Naive thymus-derived CD4-positive, alpha-beta T cell (primary cell): ENCODE results near the gene APBA1. TPM values are rescaled to one million over a fixed set of nuclear protein-coding genes. Genes with fewer than 3 reads are reported as not detected.
A peak's percentile ranks its signal among the peaks of the same experiment; 100 is the strongest.

Experiments
- ATAC-seq: fragments of 150-1000 bp; cut with Tn5 transposase; 2 replicates; pipeline ENCODE4 v1.10.0; 2021; ENCODE audit warnings: mild to moderate bottlenecking, moderate library complexity
- CTCF ChIA-PET: fragments of 350-600 bp; sonication (Branson Sonifier 250); formaldehyde crosslinking; loops from one replicate; lab custom pipeline; 2021; ENCODE audit warnings: antibody characterized with exemption; lab: Charles Lee
- POLR2A ChIA-PET: fragments of 350-600 bp; sonication (Branson Sonifier 250); formaldehyde crosslinking; loops from one replicate; lab custom pipeline; 2021; ENCODE audit warnings: antibody characterized with exemption, inconsistent platforms; lab: Charles Lee
- DNase-seq, 9 donors: peaks; one replicate each; pipeline versions ENCODE4 v3.0.0 to v3.0.0-alpha.2; 2020 to 2022; ENCODE audit warnings: mixed read lengths in 1 of 9
- H3K27ac ChIP-seq: one replicate; pipeline ENCODE4 v1.7.0; 2013; ENCODE audit warnings: mild to moderate bottlenecking, low read depth, low read length, moderate library complexity
- H3K27me3 ChIP-seq, 2 donors: one replicate each; pipeline ENCODE4 v1.7.0; 2013; ENCODE audit warnings: low read length in 2 of 2, mild to moderate bottlenecking in 2 of 2, moderate library complexity in 2 of 2; ENCODE audit not compliant: control insufficient read depth in 2 of 2, insufficient read depth in 2 of 2
- H3K36me3 ChIP-seq, 3 experiments: 1 replicate in 2 of 3; 2 replicates in 1 of 3; pipeline ENCODE4 v1.7.0; 2013; ENCODE audit warnings: low read length in 3 of 3, mild to moderate bottlenecking in 3 of 3, moderate library complexity in 1 of 3; ENCODE audit not compliant: insufficient read depth in 3 of 3, control insufficient read depth in 2 of 3
- H3K4me1 ChIP-seq, 2 donors: one replicate each; pipeline ENCODE4 v1.7.0; 2013; ENCODE audit warnings: low read length in 2 of 2, mild to moderate bottlenecking in 2 of 2, moderate library complexity in 1 of 2; ENCODE audit not compliant: control insufficient read depth in 2 of 2, insufficient read depth in 2 of 2
- H3K4me3 ChIP-seq: 2 replicates; pipeline ENCODE4 v1.7.0; 2013; ENCODE audit warnings: mild to moderate bottlenecking, low read length
- H3K9me3 ChIP-seq, 3 experiments: 1 replicate in 2 of 3; 2 replicates in 1 of 3; pipeline ENCODE4 v1.7.0; 2013; ENCODE audit warnings: low read length in 3 of 3; ENCODE audit not compliant: control insufficient read depth in 2 of 3
- H3K27ac Mint-ChIP-seq, 9 donors: one replicate each; pipeline ENCODE4 v1.8.0; 2020 to 2022; ENCODE audit warnings: mixed read lengths in 9 of 9, mild to moderate bottlenecking in 8 of 9, moderate library complexity in 5 of 9, inconsistent platforms in 2 of 9
- H3K27me3 Mint-ChIP-seq, 5 donors: one replicate each; pipeline ENCODE4 v1.8.0; 2021 to 2022; ENCODE audit warnings: mixed read lengths in 5 of 5, mild to moderate bottlenecking in 1 of 5
- H3K36me3 Mint-ChIP-seq, 5 donors: one replicate each; pipeline ENCODE4 v1.8.0; 2020 to 2022; ENCODE audit warnings: mixed read lengths in 5 of 5, mild to moderate bottlenecking in 3 of 5, inconsistent platforms in 1 of 5
- H3K4me1 Mint-ChIP-seq, 7 donors: one replicate each; pipeline ENCODE4 v1.8.0; 2020 to 2022; ENCODE audit warnings: mixed read lengths in 7 of 7, mild to moderate bottlenecking in 3 of 7, inconsistent platforms in 1 of 7
- H3K4me3 Mint-ChIP-seq, 10 donors: one replicate each; pipeline ENCODE4 v1.8.0; 2020 to 2022; ENCODE audit warnings: mild to moderate bottlenecking in 10 of 10, mixed read lengths in 10 of 10, moderate library complexity in 6 of 10, inconsistent platforms in 2 of 10
- H3K9me3 Mint-ChIP-seq, 11 donors: one replicate each; pipeline ENCODE4 v1.8.0; 2020 to 2022; ENCODE audit warnings: mixed read lengths in 11 of 11, mild to moderate bottlenecking in 4 of 11, inconsistent platforms in 1 of 11, moderate library complexity in 1 of 11
- intact Hi-C, 2 donors: fragments of 100-400 bp; cut with micrococcal nuclease; formaldehyde crosslinking; loops; one replicate each; pipeline ENCODE4 v1.15.1; 2023
- polyA plus RNA-seq, 2 donors: library from polyadenylated mRNA; unstranded; fragments of 300-500 nt; fragmentation: Illumina TruSeq; gene quantifications; one replicate each; pipeline ENCODE4 v1.2.3, GENCODE V29; 2021
- total RNA-seq, 6 experiments: library from RNA in 5 of 6; stranded (reverse) in 5 of 6; gene quantifications; 1 replicate in 5 of 6; 2 replicates in 1 of 6; pipeline ENCODE4 v1.2.3 and lab custom pipeline; 2021 to 2026

Gene APBA1
- total and polyA plus RNA-seq, 7 experiments from 2014 or later, result 0.06 to 4.5 (median 1.4) TPM; not detected in 1

GRCh38 chr9:69462394-69462793 is 209.8 kb downstream of the APBA1 start:
- Mint-ChIP-seq H3K36me3 (peaks cover 0 to 17% (median 0%) of the 10 kb centered on the region in 5 donors), H3K9me3 (no peaks in the 10 kb centered on the region), H3K4me3 (no peak overlapping the region), H3K27ac (no peak overlapping the region), H3K4me1 (peaks cover 0 to 6% (median 0%) of the 10 kb centered on the region in 7 donors), H3K27me3 (no peaks in the 10 kb centered on the region)
- Histone ChIP-seq H3K4me1 (no peaks in the 10 kb centered on the region), H3K27me3 (no peaks in the 10 kb centered on the region), H3K27ac (no peak overlapping the region), H3K36me3 (no peaks in the 10 kb centered on the region), H3K9me3 (no peaks in the 10 kb centered on the region), H3K4me3 (no peak overlapping the region)
- ATAC-seq, result no peak
- no peak for DNase-seq
- ChIA-PET POLR2A (no interaction called here), CTCF (no interaction called here)
- intact Hi-C loops, result no loop called here

- ATAC-seq, result no peak
- Mint-ChIP-seq H3K4me1 (peaks cover 0 to 6% (median 0%) of the 10 kb centered on the region in 7 donors), H3K4me3 (no peak overlapping the region), H3K27ac (no peak overlapping the region), H3K27me3 (no peaks in the 10 kb centered on the region), H3K36me3 (peaks cover 0 to 10% (median 0%) of the 10 kb centered on the region in 5 donors), H3K9me3 (no peaks in the 10 kb centered on the region)
- no peaks in the 10 kb centered on the region for H3K4me1 ChIP-seq
- H3K9me3 ChIP-seq, result no peaks in the 10 kb centered on the region
- no peak for DNase-seq
- ChIA-PET CTCF (no interaction called here), POLR2A (no interaction called here)
- H3K36me3 ChIP-seq, result no peaks in the 10 kb centered on the region
- no peaks in the 10 kb centered on the region for H3K27me3 ChIP-seq
- H3K4me3 ChIP-seq, result no peak overlapping the region
- intact Hi-C loops, result no loop called here
- H3K27ac ChIP-seq, result no peak overlapping the region
Observed at GRCh38 chr9:69461103-69461887, 210.9 kb downstream of the APBA1 start.

- ATAC-seq (no peak), DNase-seq (no peak)
- no peaks in the 10 kb centered on the region for H3K4me1 ChIP-seq
- no peaks in the 10 kb centered on the region for H3K9me3 Mint-ChIP-seq
- intact Hi-C loops, result no loop called here
- H3K36me3 ChIP-seq, result no peaks in the 10 kb centered on the region
- H3K4me1 Mint-ChIP-seq, result peaks cover 0 to 4% (median 0%) of the 10 kb centered on the region in 7 donors
- no peaks in the 10 kb centered on the region for H3K9me3 ChIP-seq
- CTCF ChIA-PET, result no interaction called here
- POLR2A ChIA-PET, result no interaction called here
- no peaks in the 10 kb centered on the region for H3K27me3 ChIP-seq
- H3K27ac ChIP-seq, result no peak overlapping the region
- peaks cover 0 to 9% (median 5%) of the 10 kb centered on the region in 5 donors for H3K36me3 Mint-ChIP-seq
- no peak overlapping the region for H3K4me3 Mint-ChIP-seq
- H3K4me3 ChIP-seq, result no peak overlapping the region
- no peak overlapping the region for H3K27ac Mint-ChIP-seq
- no peaks in the 10 kb centered on the region for H3K27me3 Mint-ChIP-seq
Observed at GRCh38 chr9:69460012-69460411, 212.2 kb downstream of the APBA1 start.

- Histone ChIP-seq H3K36me3 (no peaks in the 10 kb centered on the region), H3K9me3 (no peaks in the 10 kb centered on the region), H3K4me3 (no peak overlapping the region), H3K4me1 (no peaks in the 10 kb centered on the region), H3K27me3 (no peaks in the 10 kb centered on the region), H3K27ac (no peak overlapping the region)
- H3K4me1 Mint-ChIP-seq, result peaks cover 0 to 2% (median 0%) of the 10 kb centered on the region in 7 donors
- no peak overlapping the region for H3K27ac Mint-ChIP-seq
- CTCF ChIA-PET, result no interaction called here
- H3K27me3 Mint-ChIP-seq, result no peaks in the 10 kb centered on the region
- peaks cover 0 to 6% (median 5%) of the 10 kb centered on the region in 5 donors for H3K36me3 Mint-ChIP-seq
- no peak for DNase-seq
- H3K9me3 Mint-ChIP-seq, result no peaks in the 10 kb centered on the region
- H3K4me3 Mint-ChIP-seq, result no peak overlapping the region
- intact Hi-C loops, result no loop called here
- no peak for ATAC-seq
- POLR2A ChIA-PET, result no interaction called here
Observed at GRCh38 chr9:69458176-69458575, 214.0 kb downstream of the APBA1 start.

- Mint-ChIP-seq H3K9me3 (no peaks in the 10 kb centered on the region), H3K27ac (no peak overlapping the region), H3K4me3 (no peak overlapping the region), H3K27me3 (no peaks in the 10 kb centered on the region), H3K4me1 (peaks cover 0 to 2% (median 0%) of the 10 kb centered on the region in 7 donors), H3K36me3 (peaks cover 0 to 6% (median 5%) of the 10 kb centered on the region in 5 donors)
- ChIA-PET CTCF (no interaction called here), POLR2A (no interaction called here)
- ATAC-seq (no peak), DNase-seq (no peak)
- no peak overlapping the region for H3K27ac ChIP-seq
- H3K4me1 ChIP-seq, result no peaks in the 10 kb centered on the region
- H3K36me3 ChIP-seq, result no peaks in the 10 kb centered on the region
- H3K4me3 ChIP-seq, result no peak overlapping the region
- no peaks in the 10 kb centered on the region for H3K9me3 ChIP-seq
- no peaks in the 10 kb centered on the region for H3K27me3 ChIP-seq
- intact Hi-C loops, result no loop called here
Observed at GRCh38 chr9:69456201-69456600, 216.0 kb downstream of the APBA1 start.

- H3K9me3 Mint-ChIP-seq, result no peaks in the 10 kb centered on the region
- Histone ChIP-seq H3K36me3 (no peaks in the 10 kb centered on the region), H3K27me3 (no peaks in the 10 kb centered on the region), H3K4me1 (no peaks in the 10 kb centered on the region), H3K27ac (no peak overlapping the region), H3K9me3 (no peaks in the 10 kb centered on the region), H3K4me3 (no peak overlapping the region)
- peaks cover 0 to 6% (median 5%) of the 10 kb centered on the region in 5 donors for H3K36me3 Mint-ChIP-seq
- no peak overlapping the region for H3K4me3 Mint-ChIP-seq
- DNase-seq (no peak), ATAC-seq (no peak)
- H3K27me3 Mint-ChIP-seq, result no peaks in the 10 kb centered on the region
- no peak overlapping the region for H3K27ac Mint-ChIP-seq
- peaks cover 0 to 2% (median 0%) of the 10 kb centered on the region in 7 donors for H3K4me1 Mint-ChIP-seq
- ChIA-PET CTCF (no interaction called here), POLR2A (no interaction called here)
- intact Hi-C loops, result no loop called here
Observed at GRCh38 chr9:69455311-69455710, 216.9 kb downstream of the APBA1 start.

- Histone ChIP-seq H3K27ac (no peak overlapping the region), H3K9me3 (no peaks in the 10 kb centered on the region), H3K27me3 (no peaks in the 10 kb centered on the region), H3K4me3 (no peak overlapping the region), H3K36me3 (no peaks in the 10 kb centered on the region), H3K4me1 (no peaks in the 10 kb centered on the region)
- ATAC-seq, result peak; percentile 65
- peaks cover 0 to 6% (median 5%) of the 10 kb centered on the region in 5 donors for H3K36me3 Mint-ChIP-seq
- intact Hi-C loops, result no loop called here
- no peak overlapping the region for H3K4me3 Mint-ChIP-seq
- CTCF ChIA-PET, result no interaction called here
- H3K27me3 Mint-ChIP-seq, result no peaks in the 10 kb centered on the region
- peaks cover 0 to 2% (median 0%) of the 10 kb centered on the region in 7 donors for H3K4me1 Mint-ChIP-seq
- POLR2A ChIA-PET, result no interaction called here
- no peak for DNase-seq
- H3K9me3 Mint-ChIP-seq, result no peaks in the 10 kb centered on the region
- H3K27ac Mint-ChIP-seq, result no peak overlapping the region
Observed at GRCh38 chr9:69454321-69454720, 217.8 kb downstream of the APBA1 start.
